GF-D8 (cell line): ENCODE data around the gene NKX2-1.

Source experiments
- DNase-seq: peaks from one replicate; lab custom pipeline; 2025; lab: John Stamatoyannopoulos, UW

Gene NKX2-1

GRCh38 chr14:36517242-36518030 is 2.6 kb downstream of the NKX2-1 start:
- DNase-seq, result no peak

DNA sequence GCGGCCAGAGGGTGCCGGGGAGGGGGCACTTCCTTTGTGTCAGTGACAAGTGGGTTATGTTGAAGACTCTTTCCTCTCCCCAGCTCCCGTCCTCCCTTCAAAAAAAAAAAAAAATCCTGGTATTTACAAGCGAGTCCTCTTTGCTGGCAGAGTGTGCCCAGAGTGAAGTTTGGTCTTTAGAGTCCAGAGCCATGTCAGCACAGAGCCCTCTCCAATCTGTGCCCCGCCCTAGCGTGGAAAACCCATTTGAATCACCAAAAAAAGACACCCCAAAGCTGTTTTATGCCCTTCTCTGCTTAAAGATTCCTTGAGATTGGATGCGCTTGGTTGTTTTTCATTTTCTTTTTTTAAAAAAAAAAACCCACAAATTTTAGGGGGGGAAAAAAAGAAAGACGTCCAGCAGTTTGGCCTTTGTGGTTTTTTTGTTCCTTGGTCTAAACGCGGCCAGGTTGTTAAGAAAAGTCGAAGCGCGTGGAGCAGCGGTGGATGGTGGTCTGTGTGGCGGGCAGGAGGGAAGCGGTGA is 3.3 kb downstream of the NKX2-1 start:
- no peak for DNase-seq

DNA sequence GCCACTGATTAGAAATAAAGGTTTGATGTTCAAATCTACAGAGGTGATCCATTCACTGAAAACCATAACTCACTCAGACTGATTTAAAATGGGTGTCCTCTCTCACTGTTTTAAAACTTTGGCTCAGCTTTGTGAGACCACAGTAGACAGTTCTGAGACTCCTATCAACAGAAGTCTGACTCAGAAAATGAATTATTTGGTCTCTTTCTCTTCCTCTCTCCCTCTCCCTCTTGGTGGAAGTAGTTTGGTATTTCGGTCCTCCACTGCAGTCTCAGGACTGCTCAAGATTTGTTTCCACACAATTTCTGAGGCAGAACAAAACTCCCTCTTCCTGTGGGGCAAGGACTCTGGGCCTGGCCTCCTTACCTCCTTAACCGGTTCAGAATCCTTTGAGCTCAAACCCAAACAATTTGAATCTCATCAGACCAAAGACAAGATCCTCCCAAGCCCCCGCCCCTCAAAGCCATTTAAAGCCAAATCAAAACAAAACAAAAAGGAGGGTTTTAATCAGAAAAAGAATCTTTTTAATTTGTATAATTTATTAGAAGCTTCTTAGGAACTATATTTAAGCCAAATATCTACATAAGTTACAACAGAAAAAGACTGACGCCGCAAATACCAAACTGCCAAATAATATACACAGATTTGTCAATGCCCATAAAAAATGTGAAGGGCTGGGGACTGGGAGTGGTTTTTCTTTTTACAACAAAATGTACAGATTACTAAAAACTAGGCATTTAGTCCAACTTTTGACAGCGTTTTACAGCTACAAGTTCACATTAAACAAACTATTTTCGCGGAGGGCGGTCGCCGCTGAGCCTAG is 3.9 kb downstream of the NKX2-1 start:
- no peak for DNase-seq

- no peak for DNase-seq
These were observed 4.9 kb downstream of the NKX2-1 start for GRCh38 chr14:36515105-36515593.

- no peak for DNase-seq
These were observed 5.5 kb downstream of the NKX2-1 start for GRCh38 chr14:36514278-36515104.

DNA sequence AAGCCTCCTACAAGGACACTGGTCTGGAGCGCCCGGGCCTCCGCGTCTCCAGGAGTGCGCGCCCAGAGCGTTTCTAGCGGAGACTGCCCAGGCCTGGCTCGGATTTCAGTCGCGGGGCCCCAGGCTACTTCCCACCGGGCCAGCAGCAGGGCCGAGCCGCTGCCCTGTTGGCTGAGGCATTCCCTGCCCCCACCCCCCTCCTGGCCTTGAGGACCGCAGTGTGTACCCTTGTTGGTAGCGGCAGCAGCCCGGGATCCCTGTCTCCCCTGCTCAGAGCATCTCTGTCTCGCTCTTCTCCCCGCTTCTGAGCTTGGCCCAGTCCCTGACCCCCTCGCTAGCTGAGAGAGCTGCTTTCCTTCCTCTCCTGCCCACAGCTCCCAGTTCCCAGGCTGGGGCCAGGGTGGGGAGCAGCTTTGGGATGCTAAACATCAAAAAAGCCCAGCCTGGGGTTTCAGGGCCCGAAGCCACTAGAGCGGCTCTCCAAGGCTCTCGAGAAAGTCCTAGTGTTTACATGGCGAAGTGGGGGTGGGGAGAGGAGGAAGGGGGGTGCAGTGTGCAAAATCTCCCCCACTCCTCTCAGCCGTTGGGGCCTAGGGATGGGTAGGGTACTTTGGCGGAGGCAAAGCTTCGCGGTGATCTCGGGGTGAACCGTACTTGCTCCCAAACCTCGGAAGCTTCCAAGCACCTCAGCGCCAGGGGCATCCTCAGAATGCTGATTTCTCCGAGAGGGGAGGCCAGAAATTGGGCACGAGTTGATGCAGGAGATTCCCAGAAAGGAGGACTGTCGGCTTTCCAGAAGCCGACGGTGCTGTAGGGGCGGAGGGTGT is 6.4 kb downstream of the NKX2-1 start:
- DNase-seq, result no peak

- DNase-seq, result no peak
These were observed 7.0 kb downstream of the NKX2-1 start for GRCh38 chr14:36513012-36513420.

- DNase-seq, result no peak
These were observed 7.4 kb downstream of the NKX2-1 start for GRCh38 chr14:36512585-36513003.

- no peak for DNase-seq
These were observed 7.9 kb downstream of the NKX2-1 start for GRCh38 chr14:36511981-36512584.

DNA sequence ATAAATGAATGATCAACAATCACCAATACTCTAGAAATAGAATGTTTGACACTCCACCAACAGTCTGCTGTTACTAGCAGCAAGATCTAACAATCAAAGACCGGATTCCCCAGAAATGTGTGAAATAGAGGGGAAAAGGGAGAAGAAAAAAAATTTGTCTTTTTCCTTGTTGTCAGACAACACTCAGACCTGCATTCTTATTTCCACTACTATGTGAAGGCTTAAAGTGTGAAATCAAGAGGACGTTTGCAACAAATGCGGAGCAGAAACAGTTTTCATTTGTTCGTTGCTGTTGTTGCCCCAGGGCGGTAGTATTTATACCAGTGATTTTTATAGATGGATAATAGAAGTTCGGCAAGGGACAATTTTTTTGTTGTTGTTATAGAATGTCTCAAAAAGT is 9.2 kb downstream of the NKX2-1 start:
- DNase-seq, result no peak

DNA sequence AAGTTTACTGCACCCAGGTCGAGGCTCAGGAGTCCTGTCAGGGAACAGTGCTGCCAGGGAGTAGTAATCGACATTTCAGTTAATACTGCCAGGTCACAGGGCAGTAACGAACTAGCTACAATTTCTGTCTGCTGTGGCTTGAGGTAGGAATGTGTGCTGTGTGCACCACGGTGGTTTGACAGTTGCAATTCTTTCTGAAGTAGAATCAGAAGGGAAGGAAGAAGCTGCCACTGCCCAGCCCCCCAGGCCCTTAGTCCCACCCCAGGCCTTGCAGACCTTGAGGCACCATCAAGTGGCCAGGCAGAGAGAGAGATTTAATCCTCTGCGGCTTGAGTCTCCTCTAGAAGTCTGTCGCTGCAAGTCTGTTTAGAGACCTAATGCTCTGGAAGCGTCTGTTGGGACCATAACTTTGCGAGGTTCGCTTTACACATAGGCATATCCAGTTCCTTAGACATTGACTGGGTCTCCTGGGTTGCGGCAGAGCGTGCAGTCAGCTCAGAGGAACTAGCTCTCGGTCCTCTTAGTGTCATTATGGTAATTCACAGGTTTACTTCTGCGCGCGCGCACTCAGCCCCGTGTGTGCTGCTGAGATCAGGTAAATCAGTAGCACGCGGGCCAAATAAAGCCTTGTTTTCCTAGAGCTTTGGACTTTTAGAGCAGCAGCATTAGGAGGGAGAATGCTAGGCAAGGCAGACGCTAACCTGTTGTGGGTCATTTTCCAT is 9.8 kb downstream of the NKX2-1 start:
- DNase-seq, result no peak

DNA sequence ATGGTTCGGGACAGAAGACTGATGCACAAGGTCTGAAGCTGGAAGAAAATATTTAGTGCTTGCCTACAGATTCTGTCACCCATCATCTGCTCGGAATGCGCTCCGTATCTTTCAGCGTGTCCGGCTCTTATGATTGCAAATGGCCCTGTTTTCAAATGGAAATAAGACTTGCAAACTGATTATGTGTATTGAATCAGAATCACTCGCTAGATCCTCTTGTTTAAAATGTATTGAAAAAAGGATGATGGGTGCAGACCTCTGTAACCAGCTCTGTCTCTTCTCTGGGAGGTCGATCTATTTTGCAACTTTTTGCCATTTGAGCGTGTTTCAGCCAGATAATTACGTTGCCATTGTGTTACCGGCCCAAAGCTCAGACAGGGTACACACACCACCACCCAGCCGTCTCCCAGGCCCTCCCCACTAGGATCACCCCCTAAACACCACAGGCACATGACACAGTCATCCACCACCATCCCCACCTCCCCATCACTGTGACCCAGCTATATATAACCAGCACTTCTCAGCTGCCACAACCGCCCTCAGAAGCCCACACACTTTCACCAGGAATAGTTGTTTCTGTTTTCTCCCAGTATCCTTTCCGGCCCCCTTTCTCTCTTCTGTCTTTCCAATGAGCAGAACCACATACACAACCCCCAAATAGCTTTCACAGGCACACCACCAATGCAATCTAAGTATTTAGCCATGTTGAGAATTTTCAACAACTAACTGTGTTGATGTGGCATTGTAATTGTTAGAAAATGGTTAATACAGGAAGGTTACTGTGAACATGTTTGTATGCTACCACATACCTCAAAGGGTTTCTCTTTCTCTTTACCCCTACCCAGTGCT is 10.7 kb downstream of the NKX2-1 start:
- DNase-seq, result no peak

DNA sequence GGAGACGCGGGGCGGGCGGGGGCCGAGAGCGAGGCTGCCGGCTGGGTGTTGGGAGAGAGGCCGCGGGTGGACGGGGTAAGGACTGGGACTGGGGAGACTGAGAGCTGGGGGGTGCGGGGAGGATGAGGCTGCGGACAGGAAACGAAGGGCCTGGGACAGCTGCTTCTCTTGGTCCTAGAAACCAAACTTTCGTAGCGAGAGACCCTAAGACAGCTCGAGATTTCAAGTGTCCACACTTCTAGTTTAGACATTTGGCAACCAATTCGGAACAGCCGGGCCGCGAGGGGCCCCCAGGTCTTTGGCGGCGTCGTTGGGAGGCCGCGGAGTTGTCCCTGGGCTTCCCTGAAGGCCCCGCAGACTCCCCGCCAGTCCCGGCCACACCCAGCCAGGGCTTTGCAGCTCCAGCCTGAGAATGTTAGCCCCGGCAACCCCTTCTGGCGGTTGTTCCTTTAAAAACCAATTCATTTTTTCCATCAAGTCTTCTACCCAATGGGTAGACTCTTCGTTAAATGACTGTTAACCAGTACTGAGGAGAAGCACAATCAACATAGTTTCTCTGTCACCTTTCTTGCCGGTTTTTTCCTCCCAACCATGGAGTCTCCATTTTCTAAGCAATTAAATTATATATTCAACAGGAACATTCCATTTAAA is 11.5 kb downstream of the NKX2-1 start:
- DNase-seq, result no peak

- DNase-seq, result no peak
These were observed 12.1 kb downstream of the NKX2-1 start for GRCh38 chr14:36507847-36508417.

DNA sequence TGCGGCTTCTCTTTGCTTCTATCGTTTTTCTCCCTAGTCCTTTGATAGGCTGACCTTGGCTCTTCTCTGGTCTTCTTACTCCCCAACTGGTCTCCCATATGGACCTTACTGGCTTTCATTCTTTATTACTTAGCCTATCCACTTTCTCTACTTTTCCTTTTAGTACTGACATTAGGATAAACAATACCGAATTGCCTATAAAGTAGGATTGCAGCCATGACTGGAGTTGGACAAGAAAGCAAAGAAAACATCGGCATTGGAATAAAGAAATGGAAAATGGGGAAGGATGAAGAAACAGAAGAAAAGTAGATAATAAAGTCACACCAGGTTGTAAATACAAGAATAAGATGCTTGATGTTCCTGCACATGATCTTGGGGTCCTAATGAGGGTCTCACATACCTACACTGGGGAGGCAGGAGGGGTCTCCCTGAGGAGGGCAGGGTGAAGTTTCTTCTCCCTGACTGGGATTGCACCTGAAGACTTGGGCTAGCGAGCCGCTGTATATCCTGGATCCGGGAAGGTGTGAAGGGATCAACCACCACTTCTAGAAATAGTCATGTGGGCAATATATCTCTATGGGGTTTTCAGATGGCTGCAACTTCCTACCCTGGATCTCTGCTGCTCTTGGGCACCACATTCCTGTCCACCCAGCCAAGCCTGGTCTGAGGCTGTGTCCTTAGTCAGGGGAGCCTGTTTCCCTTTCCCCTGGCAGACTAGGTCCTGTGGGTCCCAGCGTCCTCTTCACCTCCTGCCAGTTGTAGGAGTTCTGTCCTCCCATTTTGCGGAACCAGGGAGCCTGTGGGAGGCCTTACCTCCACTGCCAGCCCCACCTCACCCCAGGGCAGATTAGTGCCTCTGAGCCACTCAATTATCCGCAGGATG is 13.1 kb downstream of the NKX2-1 start:
- DNase-seq, result no peak

DNA sequence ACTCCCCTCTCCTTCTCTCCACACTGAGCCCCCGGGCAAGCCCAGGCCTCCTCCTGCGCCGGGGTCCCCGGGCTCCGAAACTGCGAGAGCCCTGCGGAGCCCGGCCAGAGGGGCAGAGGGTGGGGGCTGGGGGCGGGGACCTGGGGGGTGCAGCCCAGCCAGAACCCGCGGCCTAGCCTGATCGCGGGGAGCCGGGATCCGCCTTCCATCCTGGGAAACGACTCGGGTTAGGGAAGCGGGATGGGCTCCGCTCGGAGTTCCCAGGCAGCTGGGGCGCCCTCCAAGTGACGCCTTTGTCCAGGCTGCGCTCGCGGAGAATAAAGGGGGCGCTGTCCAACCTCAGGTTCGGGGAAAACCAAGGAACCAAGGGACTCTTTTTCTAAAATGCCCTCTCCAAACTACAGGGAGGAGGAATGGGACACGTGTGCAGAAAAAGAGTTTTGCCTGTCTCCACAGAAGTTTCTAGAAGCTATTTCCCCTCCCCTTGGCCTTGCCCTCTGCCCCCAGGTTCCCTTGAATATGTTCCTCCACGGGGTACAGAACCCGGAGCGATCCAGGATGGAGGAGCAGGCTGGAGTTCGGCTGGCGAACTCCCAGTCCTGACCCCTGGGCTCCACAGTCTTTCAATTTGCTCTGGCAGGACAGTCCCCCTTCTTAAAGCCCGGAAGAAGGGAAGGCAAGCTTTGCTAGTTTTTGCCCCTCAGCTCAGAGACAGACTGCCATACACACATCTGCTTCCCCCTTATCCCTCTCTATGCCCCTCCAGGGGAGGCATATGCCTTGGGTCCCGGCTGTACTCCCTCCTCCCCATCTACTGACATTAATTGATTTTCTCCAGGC is 13.9 kb downstream of the NKX2-1 start:
- no peak for DNase-seq
